Left ventricle myocardium inferior (tissue), 1 donor: ENCODE data around the gene HOXA1. TPM values are rescaled to one million over a fixed set of nuclear protein-coding genes. Genes with fewer than 3 reads are reported as not detected.

ENCODE experiments used
- DNase-seq: peaks from one replicate; pipeline ENCODE4 v3.0.0-alpha.2; 2020
- H3K27ac ChIP-seq: fragments of 200-600 bp; replicated peaks from 2 replicates; pipeline ENCODE4 v1.8.0; 2021
- H3K27me3 ChIP-seq: fragments of 200-600 bp; 2 replicates; pipeline ENCODE4 v1.8.0; 2021; ENCODE audit warnings: low read depth
- H3K36me3 ChIP-seq: fragments of 200-600 bp; 2 replicates; pipeline ENCODE4 v1.8.0; 2021
- H3K4me1 ChIP-seq: fragments of 200-600 bp; 2 replicates; pipeline ENCODE4 v1.8.0; 2021
- H3K4me3 ChIP-seq: fragments of 200-600 bp; 2 replicates; pipeline ENCODE4 v1.8.0; 2021; ENCODE audit warnings: mild to moderate bottlenecking, moderate library complexity
- H3K9me3 ChIP-seq: fragments of 200-600 bp; replicated peaks from 2 replicates; pipeline ENCODE4 v1.8.0; 2021
- CTCF ChIP-seq: fragments of 200-600 bp; IDR thresholded peaks from 2 replicates; pipeline ENCODE4 v1.8.0; 2021; ENCODE audit warnings: antibody characterized with exemption, mild to moderate bottlenecking, borderline replicate concordance
- intact Hi-C: fragments of 100-400 bp; cut with micrococcal nuclease; formaldehyde crosslinking; loops from one replicate; pipeline ENCODE4 v1.11.0; 2022
- total RNA-seq: library from RNA; stranded (reverse); fragmentation: NEBNext Ultra II Directional; extraction: Animal tissue kit (Norgen Biotek cat#: 25700); gene quantifications from one replicate; pipeline ENCODE4 v1.2.1, GENCODE V29; 2021
- donor health status: DM: no; HTN: yes; CAD: no; lungs with severe emphysema.

The HOXA1 gene
- total RNA-seq, 1 donor from 2014 or later = not detected

- TF ChIP-seq CTCF = no peak
- no peak overlapping the region for H3K4me3 ChIP-seq
- DNase-seq = no peak
- no peaks in the 10 kb centered on the region for H3K36me3 ChIP-seq
- H3K9me3 ChIP-seq = no peaks in the 10 kb centered on the region
- H3K4me1 ChIP-seq = peaks cover 9% of the 10 kb centered on the region
- H3K27ac ChIP-seq = no peak overlapping the region
- intact Hi-C loops = no loop called here
- peaks cover 100% of the 10 kb centered on the region for H3K27me3 ChIP-seq
Measured at GRCh38 chr7:27091105-27091504, 4.7 kb downstream of the HOXA1 start.

DNA sequence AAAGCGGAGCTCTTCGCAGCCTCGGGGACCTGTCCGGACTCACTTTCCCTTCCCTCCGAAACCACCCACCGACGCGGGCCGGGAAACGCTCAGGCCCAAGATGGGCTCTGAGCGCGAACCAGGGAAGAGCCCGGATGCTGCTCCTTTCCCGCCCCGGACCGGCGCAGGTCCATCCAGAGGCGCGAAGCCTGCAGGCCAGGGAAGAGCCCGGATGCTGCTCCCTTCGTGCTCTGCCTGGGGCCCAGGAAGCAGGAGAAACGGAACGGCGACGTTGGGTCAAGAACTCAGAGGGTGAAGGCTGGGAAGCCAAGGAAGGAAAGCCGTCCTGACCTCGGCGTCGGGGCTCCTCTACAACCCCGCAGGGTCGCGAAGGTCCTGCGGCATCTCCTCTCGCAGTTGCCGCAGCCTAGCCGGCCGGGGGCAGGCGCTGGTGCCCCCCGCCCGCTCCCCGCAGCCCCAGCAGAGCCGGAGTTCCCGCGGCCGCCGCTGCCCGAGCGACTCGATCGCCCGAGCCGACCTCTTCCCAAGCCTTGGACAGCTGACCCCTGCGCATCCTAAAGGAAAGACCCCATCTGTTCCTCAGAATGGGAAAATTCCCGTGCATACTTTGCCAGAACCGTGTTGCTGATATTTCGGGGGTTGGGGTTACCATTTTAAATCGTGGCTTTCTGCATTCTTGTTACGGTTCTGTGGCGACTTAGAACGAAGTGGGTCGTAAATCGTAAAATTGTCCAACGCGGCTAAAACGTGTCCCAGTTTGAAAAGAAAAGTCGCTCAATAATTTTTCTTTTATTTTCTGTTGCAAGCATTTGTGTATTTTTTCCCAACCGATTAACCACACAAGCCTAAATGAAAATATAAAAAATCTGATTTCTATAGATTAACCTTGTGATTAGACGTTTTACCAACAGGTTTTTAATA lies 7.5 kb downstream of the HOXA1 start:
- intact Hi-C loops = no loop called here
- no peak for DNase-seq
- peak overlapping the region; percentile 17 for H3K4me3 ChIP-seq
- no peaks in the 10 kb centered on the region for H3K9me3 ChIP-seq
- H3K4me1 ChIP-seq = peaks cover 5% of the 10 kb centered on the region
- H3K36me3 ChIP-seq = no peaks in the 10 kb centered on the region
- H3K27me3 ChIP-seq = peaks cover 99% of the 10 kb centered on the region
- no peak for TF ChIP-seq CTCF
- H3K27ac ChIP-seq = no peak overlapping the region

DNA sequence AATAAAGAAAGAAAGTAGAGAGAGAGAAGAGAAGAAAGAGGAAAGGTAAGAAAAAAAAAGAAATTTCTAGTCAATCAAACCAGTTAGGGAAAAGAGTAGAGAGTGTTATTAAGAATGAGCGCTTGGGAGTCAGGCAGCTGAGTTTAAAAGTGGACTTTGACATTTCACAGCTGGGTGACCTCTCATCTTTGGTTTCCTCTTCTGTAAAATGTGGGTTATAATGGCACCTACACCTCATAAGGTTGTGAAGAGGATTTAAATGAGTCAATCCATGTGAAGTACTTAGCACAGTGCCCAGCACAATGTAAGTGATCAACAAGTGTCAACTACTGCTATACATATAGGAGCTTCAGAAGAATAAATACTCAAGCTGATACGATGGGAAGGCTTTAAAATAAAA lies 12.2 kb downstream of the HOXA1 start:
- no peaks in the 10 kb centered on the region for H3K36me3 ChIP-seq
- intact Hi-C loops = no loop called here
- H3K27me3 ChIP-seq = peaks cover 83% of the 10 kb centered on the region
- DNase-seq = no peak
- H3K4me3 ChIP-seq = no peak overlapping the region
- H3K27ac ChIP-seq = no peak overlapping the region
- TF ChIP-seq CTCF = no peak
- no peaks in the 10 kb centered on the region for H3K9me3 ChIP-seq
- H3K4me1 ChIP-seq = peaks cover 5% of the 10 kb centered on the region

- no peak overlapping the region for H3K4me3 ChIP-seq
- no peaks in the 10 kb centered on the region for H3K36me3 ChIP-seq
- no peaks in the 10 kb centered on the region for H3K9me3 ChIP-seq
- no peak for TF ChIP-seq CTCF
- H3K27me3 ChIP-seq = peaks cover 83% of the 10 kb centered on the region
- no peaks in the 10 kb centered on the region for H3K4me1 ChIP-seq
- intact Hi-C loops = no loop called here
- no peak for DNase-seq
- H3K27ac ChIP-seq = no peak overlapping the region
Measured at GRCh38 chr7:27082171-27082570, 13.6 kb downstream of the HOXA1 start.

DNA sequence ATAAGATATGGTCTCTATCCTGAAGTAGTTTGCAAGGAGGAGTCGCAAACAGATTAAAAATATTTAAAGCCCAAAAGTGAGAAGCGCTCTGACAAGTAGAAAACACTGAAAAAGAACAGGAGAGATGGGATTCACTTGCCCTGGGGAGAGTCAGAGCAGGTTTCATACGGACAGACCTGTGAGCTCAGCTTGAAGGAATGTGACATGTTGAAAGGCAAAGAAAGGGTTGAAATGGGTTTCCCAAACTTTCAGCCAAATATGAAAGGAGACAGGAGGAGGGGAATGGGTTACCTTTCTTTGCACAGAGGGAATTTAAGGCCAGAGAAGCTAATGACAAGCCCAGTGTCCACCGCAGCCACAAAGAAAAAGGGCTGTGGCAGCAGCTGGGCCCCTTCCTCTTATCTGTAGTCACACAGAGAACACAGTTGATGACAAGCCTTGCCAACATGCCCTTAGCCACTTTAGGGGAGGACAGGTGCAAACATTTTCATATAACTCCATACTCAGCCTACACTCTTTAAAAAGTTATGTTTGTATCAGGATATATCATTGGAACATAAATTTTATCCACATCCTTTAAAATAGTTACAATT lies 14.9 kb downstream of the HOXA1 start:
- intact Hi-C loops = no loop called here
- peaks cover 73% of the 10 kb centered on the region for H3K27me3 ChIP-seq

More for the DNA sequence above, 14.9 kb downstream of the HOXA1 start:
- DNase-seq = no peak
- Histone ChIP-seq H3K4me3 (no peak overlapping the region), H3K36me3 (no peaks in the 10 kb centered on the region), H3K9me3 (no peaks in the 10 kb centered on the region), H3K4me1 (no peaks in the 10 kb centered on the region), H3K27ac (no peak overlapping the region)
- TF ChIP-seq CTCF = no peak
